Esophagus muscularis mucosa (tissue), 4 donors: ENCODE measurements around the gene PTCD3.

ENCODE experiments used
- EP300 ChIP-seq: sonication (generic); formaldehyde crosslinking; IDR thresholded peaks from one replicate; pipeline ENCODE4 v1.6.1; 2017; ENCODE audit warnings: antibody characterized with exemption
- POLR2A ChIP-seq: fragments of 450-650 bp; IDR thresholded peaks from one replicate; pipeline ENCODE4 v1.6.1; 2017; ENCODE audit warnings: antibody characterized with exemption, moderate library complexity, mild to moderate bottlenecking, low read depth
- POLR2AphosphoS5 ChIP-seq, 2 donors: sonication (generic); formaldehyde crosslinking; IDR thresholded peaks; one replicate each; pipeline ENCODE4 v1.6.1; 2017; ENCODE audit warnings: antibody characterized with exemption in 2 of 2
- TF ChIP-seq, protein P1 (sequence below), 3 experiments: fragments of 200-600 bp in 2 of 3; fragments of 450-650 bp in 1 of 3; sonication (generic) in 2 of 3; IDR thresholded peaks; one replicate each; pipeline ENCODE4 v1.5.1; 2017 to 2019; ENCODE audit warnings: antibody characterized with exemption in 3 of 3, mild to moderate bottlenecking in 2 of 3, moderate library complexity in 1 of 3

DNA sequence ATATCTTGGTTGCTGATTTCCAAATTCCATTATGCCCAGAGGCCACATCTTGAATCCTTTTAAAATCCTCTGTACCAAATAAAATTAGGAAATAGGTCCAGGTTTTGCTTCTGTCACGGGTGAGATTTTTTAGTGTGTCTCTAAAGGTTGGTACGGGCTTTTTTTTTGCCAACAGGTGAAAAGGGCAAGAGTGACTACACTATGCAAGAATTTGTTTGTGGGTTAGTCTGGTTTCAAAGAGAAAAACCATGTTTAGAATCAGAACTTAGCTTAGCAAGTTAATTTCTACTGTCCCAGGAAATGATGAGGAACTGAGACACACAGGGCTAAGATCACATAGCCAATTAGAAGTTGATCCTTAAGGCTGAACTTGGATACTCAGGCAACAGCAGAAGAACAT is 42.0 kb upstream of the PTCD3 start:
- TF ChIP-seq, protein P1, sequence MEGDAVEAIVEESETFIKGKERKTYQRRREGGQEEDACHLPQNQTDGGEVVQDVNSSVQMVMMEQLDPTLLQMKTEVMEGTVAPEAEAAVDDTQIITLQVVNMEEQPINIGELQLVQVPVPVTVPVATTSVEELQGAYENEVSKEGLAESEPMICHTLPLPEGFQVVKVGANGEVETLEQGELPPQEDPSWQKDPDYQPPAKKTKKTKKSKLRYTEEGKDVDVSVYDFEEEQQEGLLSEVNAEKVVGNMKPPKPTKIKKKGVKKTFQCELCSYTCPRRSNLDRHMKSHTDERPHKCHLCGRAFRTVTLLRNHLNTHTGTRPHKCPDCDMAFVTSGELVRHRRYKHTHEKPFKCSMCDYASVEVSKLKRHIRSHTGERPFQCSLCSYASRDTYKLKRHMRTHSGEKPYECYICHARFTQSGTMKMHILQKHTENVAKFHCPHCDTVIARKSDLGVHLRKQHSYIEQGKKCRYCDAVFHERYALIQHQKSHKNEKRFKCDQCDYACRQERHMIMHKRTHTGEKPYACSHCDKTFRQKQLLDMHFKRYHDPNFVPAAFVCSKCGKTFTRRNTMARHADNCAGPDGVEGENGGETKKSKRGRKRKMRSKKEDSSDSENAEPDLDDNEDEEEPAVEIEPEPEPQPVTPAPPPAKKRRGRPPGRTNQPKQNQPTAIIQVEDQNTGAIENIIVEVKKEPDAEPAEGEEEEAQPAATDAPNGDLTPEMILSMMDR (IDR thresholded peaks at IDR 0.05): no peak
- no peak for TF ChIP-seq POLR2AphosphoS5 (IDR thresholded peaks at IDR 0.05)
- TF ChIP-seq POLR2A: no peak
- TF ChIP-seq EP300: no peak
